ENCODE measurements around the gene ZCCHC7. TPM values are rescaled to one million over a fixed set of nuclear protein-coding genes. Genes with fewer than 3 reads are reported as not detected.

ZCCHC7 gene
- total and polyA plus RNA-seq, 2 experiments from 2014 or later, result 29.8 to 38.8 TPM

- H3K4me1 Mint-ChIP-seq, result peaks cover 23% of the 10 kb centered on the region
- no peaks in the 10 kb centered on the region; the same call in 2 of the 3 replicates for H3K9me3 Mint-ChIP-seq
- Histone ChIP-seq H3K4me1 (ENCODE audit: insufficient read depth) (peaks cover 16% of the 10 kb centered on the region; the same call in 1 of the 2 replicates), H3K27ac (ENCODE audit: low read depth) (no peak overlapping the region), H3K4me3 (no peak overlapping the region), H3K4me2 (no peak overlapping the region), H4K20me1 (replicated peaks; ENCODE audit: insufficient read depth) (no peaks in the 10 kb centered on the region; the same call in 1 of the 2 replicates), H2AFZ (no peak overlapping the region), H3K79me2 (replicated peaks; ENCODE audit: insufficient read depth) (peaks cover 66% of the 10 kb centered on the region), H3K36me3 (ENCODE audit: insufficient read depth) (no peaks in the 10 kb centered on the region), H3K9me2 (ENCODE audit: insufficient read depth) (no peaks in the 10 kb centered on the region), H3F3A (replicated peaks; ENCODE audit: low read depth) (no peaks in the 10 kb centered on the region), H3K27me3 (ENCODE audit: insufficient read depth) (no peaks in the 10 kb centered on the region)
- peaks cover 17% of the 10 kb centered on the region for H3K36me3 Mint-ChIP-seq (ENCODE audit: low read depth)
- DNase-seq (ENCODE audit: low spot score) (no peak), ATAC-seq (no peak)
- no peak overlapping the region for H3K27ac Mint-ChIP-seq
- H3K27me3 Mint-ChIP-seq (ENCODE audit: insufficient read depth, low read depth, poor library complexity), result no peaks in the 10 kb centered on the region
- no peak overlapping the region for H3K4me3 Mint-ChIP-seq
- TF ChIP-seq EZH2phosphoT487 (IDR thresholded peaks at IDR 0.05; ENCODE audit: unreplicated experiment) (no peak), STAT1 (IDR thresholded peaks at IDR 0.05; ENCODE audit: unreplicated experiment) (no peak), CREB1 (CRISPR knock-in tag; IDR thresholded peaks at IDR 0.05; ENCODE audit: low read depth) (no peak), JUNB (IDR thresholded peaks at IDR 0.05; ENCODE audit: unreplicated experiment) (no peak), ZNF331 (CRISPR knock-in tag; IDR thresholded peaks at IDR 0.05; ENCODE audit: low read depth) (no peak), NANOG (IDR thresholded peaks at IDR 0.05; ENCODE audit: borderline replicate concordance) (no peak), CTCF (conservative IDR thresholded peaks at IDR 0.05; ENCODE audit: low read depth in 2 of 2) (no peak), ZNF114 (CRISPR knock-in tag; IDR thresholded peaks at IDR 0.05) (no peak), ZNF462 (CRISPR knock-in tag; IDR thresholded peaks at IDR 0.05) (no peak), REST (IDR thresholded peaks at IDR 0.05; ENCODE audit: unreplicated experiment) (no peak), EZH2 (IDR thresholded peaks at IDR 0.05; ENCODE audit: low read depth, unreplicated experiment) (no peak), ETS1 (IDR thresholded peaks at IDR 0.05) (no peak), POLR2AphosphoS5 (IDR thresholded peaks at IDR 0.05; ENCODE audit: low read depth) (no peak)
Measured at GRCh38 chr9:37134166-37134565, 13.8 kb downstream of the ZCCHC7 start.
